SIG-M5 treated with dmso at 0.1 percent for 504 hours (cell line): Measurements from ENCODE around the gene PCBD1.
A peak's percentile ranks its signal among the peaks of the same experiment; 100 is the strongest.

ENCODE experiments used
- DNase-seq: peaks from one replicate; lab custom pipeline; 2025; ENCODE audit not compliant: unreplicated experiment; lab: John Stamatoyannopoulos, UW

PCBD1 gene

GRCh38 chr10:70905071-70906021, 17.0 kb upstream of the PCBD1 start:
- no peak for DNase-seq

- DNase-seq, result peak; percentile 28
Observed at GRCh38 chr10:70903262-70903921, 15.0 kb upstream of the PCBD1 start.

- DNase-seq, result no peak
Observed at GRCh38 chr10:70902661-70903261, 14.4 kb upstream of the PCBD1 start.

GRCh38 chr10:70901276-70901878, 13.0 kb upstream of the PCBD1 start:
- DNase-seq, result no peak

- peak; percentile 15 for DNase-seq
Observed at GRCh38 chr10:70899096-70899495, 10.7 kb upstream of the PCBD1 start.

GRCh38 chr10:70898687-70899086, 10.3 kb upstream of the PCBD1 start:
- DNase-seq, result no peak

GRCh38 chr10:70896551-70896950, 8.2 kb upstream of the PCBD1 start:
- DNase-seq, result no peak

- DNase-seq, result no peak
Observed at GRCh38 chr10:70894416-70894815, 6.1 kb upstream of the PCBD1 start.

- DNase-seq, result no peak
Observed at GRCh38 chr10:70893227-70894006, 5.1 kb upstream of the PCBD1 start.

- no peak for DNase-seq
Observed at GRCh38 chr10:70892631-70893030, 4.3 kb upstream of the PCBD1 start.

- no peak for DNase-seq
Observed at GRCh38 chr10:70891627-70892026, 3.3 kb upstream of the PCBD1 start.

GRCh38 chr10:70890917-70891431, 2.6 kb upstream of the PCBD1 start:
- DNase-seq, result no peak

- no peak for DNase-seq
Observed at GRCh38 chr10:70889291-70889690, 926 bp upstream of the PCBD1 start.

GRCh38 chr10:70886921-70887665, 1.3 kb downstream of the PCBD1 start:
- no peak for DNase-seq

- no peak for DNase-seq
Observed at GRCh38 chr10:70885931-70886903, 2.1 kb downstream of the PCBD1 start.

GRCh38 chr10:70885481-70885880, 2.9 kb downstream of the PCBD1 start:
- DNase-seq, result no peak

GRCh38 chr10:70884741-70885140, 3.6 kb downstream of the PCBD1 start:
- no peak for DNase-seq

- DNase-seq, result peak; percentile 35
Observed at GRCh38 chr10:70880077-70880534, 8.3 kb downstream of the PCBD1 start.
